ENCODE data around the gene ATF4.

DNA sequence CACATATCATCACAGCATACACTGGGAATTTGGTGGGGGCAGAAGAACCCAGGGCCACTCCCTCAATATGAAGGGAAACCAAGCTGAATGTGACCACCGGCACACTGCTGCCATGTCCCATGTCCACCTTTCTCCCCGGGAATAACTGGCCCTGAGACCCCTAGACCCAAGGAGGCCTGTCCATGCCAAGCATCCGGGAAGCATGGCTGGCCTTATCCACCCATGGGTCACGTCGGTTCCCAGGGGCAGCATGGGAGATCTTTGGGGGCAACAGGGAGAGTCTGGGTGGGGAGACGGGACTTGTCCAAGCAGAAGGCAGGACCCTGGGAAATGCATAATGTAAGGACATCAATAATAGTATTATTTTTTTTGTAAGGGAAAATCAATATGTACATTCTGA, 28.7 kb upstream of the ATF4 start:
- TF ChIP-seq, protein P1, sequence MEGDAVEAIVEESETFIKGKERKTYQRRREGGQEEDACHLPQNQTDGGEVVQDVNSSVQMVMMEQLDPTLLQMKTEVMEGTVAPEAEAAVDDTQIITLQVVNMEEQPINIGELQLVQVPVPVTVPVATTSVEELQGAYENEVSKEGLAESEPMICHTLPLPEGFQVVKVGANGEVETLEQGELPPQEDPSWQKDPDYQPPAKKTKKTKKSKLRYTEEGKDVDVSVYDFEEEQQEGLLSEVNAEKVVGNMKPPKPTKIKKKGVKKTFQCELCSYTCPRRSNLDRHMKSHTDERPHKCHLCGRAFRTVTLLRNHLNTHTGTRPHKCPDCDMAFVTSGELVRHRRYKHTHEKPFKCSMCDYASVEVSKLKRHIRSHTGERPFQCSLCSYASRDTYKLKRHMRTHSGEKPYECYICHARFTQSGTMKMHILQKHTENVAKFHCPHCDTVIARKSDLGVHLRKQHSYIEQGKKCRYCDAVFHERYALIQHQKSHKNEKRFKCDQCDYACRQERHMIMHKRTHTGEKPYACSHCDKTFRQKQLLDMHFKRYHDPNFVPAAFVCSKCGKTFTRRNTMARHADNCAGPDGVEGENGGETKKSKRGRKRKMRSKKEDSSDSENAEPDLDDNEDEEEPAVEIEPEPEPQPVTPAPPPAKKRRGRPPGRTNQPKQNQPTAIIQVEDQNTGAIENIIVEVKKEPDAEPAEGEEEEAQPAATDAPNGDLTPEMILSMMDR (IDR thresholded peaks at IDR 0.05; ENCODE audit: low read depth, low read length): no peak
- TF ChIP-seq MAX (IDR thresholded peaks at IDR 0.05; ENCODE audit: low read depth, low read length) (no peak), POLR2A (IDR thresholded peaks at IDR 0.05; ENCODE audit: extremely low read depth, insufficient read length) (no peak), MYC (IDR thresholded peaks at IDR 0.05; ENCODE audit: low read depth, low read length) (no peak)

All from NB4 (cell line).